Esophagus muscularis mucosa (tissue), 4 donors: ENCODE data around the gene SLITRK3.

Experiments used
- CTCF ChIP-seq, 3 experiments: fragments of 200-600 bp in 2 of 3; fragments of 450-650 bp in 1 of 3; sonication (generic) in 2 of 3; IDR thresholded peaks; one replicate each; pipeline ENCODE4 v1.5.1; 2017 to 2019; ENCODE audit warnings: antibody characterized with exemption in 3 of 3, mild to moderate bottlenecking in 2 of 3, moderate library complexity in 1 of 3
- EP300 ChIP-seq: sonication (generic); formaldehyde crosslinking; IDR thresholded peaks from one replicate; pipeline ENCODE4 v1.6.1; 2017; ENCODE audit warnings: antibody characterized with exemption
- POLR2A ChIP-seq: fragments of 450-650 bp; IDR thresholded peaks from one replicate; pipeline ENCODE4 v1.6.1; 2017; ENCODE audit warnings: antibody characterized with exemption, moderate library complexity, mild to moderate bottlenecking, low read depth
- POLR2AphosphoS5 ChIP-seq, 2 donors: sonication (generic); formaldehyde crosslinking; IDR thresholded peaks; one replicate each; pipeline ENCODE4 v1.6.1; 2017; ENCODE audit warnings: antibody characterized with exemption in 2 of 2

GRCh38 chr3:165162883-165163282, 33.3 kb downstream of the SLITRK3 start:
- TF ChIP-seq CTCF (IDR thresholded peaks at IDR 0.05) (no peak), POLR2AphosphoS5 (IDR thresholded peaks at IDR 0.05) (no peak), POLR2A (no peak), EP300 (no peak)
